Progenitor cell of endocrine pancreas (in vitro differentiated cells): ENCODE measurements around the gene SLIT3. TPM values are rescaled to one million over a fixed set of nuclear protein-coding genes. Genes with fewer than 3 reads are reported as not detected.

Experiments
- DNase-seq: peaks from one replicate; pipeline ENCODE4 v3.0.0; 2021; ENCODE audit warnings: low spot score; ENCODE audit not compliant: unreplicated experiment
- H3K27ac Mint-ChIP-seq: 2 replicates; pipeline ENCODE4 v1.8.0; 2021; ENCODE audit warnings: mild to moderate bottlenecking, moderate library complexity, mixed read lengths
- H3K27me3 Mint-ChIP-seq: 2 replicates; pipeline ENCODE4 v1.8.0; 2021; ENCODE audit warnings: mixed read lengths
- H3K36me3 Mint-ChIP-seq: 2 replicates; pipeline ENCODE4 v1.8.0; 2022; ENCODE audit warnings: mixed read lengths; ENCODE audit not compliant: insufficient read depth
- H3K4me1 Mint-ChIP-seq: 2 replicates; pipeline ENCODE4 v1.8.0; 2021; ENCODE audit warnings: low read depth, mixed read lengths
- H3K4me3 Mint-ChIP-seq: 2 replicates; pipeline ENCODE4 v1.8.0; 2021; ENCODE audit warnings: low read depth, mild to moderate bottlenecking, moderate library complexity, mixed read lengths
- H3K9me3 Mint-ChIP-seq: 2 replicates; pipeline ENCODE4 v1.8.0; 2021; ENCODE audit warnings: low read depth, mixed read lengths
- total RNA-seq: library from RNA; stranded (reverse); gene quantifications from 2 replicates; pipeline ENCODE4 v1.2.1, GENCODE V29; 2021
- TF ChIP-seq, protein P1 (sequence below): fragments of 200-600 bp; sonication (generic); IDR thresholded peaks from one replicate; pipeline ENCODE4 v1.5.0; 2021; ENCODE audit warnings: antibody characterized with exemption, mild to moderate bottlenecking; ENCODE audit not compliant: unreplicated experiment

Gene SLIT3
- total RNA-seq, 1 donor from 2014 or later = 18.8 TPM

DNA sequence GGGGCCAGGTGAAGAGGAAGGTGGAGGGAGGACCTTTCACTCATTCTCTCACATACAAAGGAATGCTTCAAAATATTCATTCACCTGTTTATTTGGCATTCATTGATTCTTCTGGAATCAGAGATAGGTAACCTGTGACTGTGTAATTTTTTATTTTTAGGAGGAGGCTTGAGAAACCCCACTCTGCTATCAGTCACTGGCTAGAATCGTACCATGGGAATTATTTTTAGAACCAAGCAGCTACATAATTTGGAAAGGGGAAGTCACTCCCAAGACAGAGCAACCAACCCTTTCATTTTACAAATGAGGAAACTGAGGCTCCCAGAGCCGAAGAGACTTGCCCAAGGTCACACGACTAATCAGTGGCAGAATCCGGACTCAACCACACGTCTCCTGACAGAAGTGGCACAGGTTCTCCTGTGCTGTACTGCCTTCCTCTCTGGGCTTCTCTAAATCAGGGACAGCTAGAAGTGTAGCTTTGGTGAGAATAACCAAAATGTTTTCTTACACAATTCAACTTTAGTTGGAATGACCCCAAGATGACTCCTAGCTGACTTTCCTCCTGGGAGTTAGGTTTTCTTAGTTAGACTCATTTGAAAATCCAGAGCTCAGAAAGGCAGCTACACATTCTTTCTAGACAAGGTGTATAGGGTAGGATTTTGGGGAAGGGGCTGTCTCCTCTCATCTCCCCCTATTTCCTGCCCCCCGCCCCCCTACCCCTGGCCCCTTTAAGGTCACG is 457.5 kb downstream of the SLIT3 start:
- Mint-ChIP-seq H3K27me3 (peaks cover 18% of the 10 kb centered on the region), H3K9me3 (no peaks in the 10 kb centered on the region)

DNA sequence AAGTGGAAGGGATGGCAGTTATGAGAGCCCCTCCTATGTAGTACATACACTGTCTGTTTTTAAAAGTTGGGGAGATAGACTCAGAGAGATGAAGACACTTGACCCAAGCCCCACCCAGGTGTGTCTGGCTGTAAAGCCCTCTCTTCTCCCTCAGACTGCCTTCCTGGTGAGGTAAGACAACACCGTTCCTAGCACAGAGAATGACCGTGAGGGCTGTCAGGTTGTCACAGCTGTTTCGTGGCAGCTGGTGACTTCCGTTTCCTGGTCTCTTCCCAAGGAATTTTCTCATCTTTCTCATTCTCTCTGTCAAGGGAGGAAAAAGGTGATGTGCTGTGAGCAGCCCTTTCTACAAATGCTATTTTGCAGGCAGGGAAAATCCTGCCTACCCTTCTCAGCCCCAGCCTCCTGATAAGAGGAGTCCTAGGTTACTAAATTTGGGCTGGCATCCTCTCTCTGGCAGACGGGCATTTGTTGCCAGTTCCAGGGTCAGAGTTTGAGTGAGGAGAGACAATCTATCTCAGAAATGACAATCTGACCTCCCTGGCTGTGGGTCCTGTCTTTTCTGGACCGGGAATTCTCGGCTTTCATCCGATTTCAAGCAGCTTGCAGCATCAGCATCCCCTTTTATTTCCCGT is 458.3 kb downstream of the SLIT3 start:
- Mint-ChIP-seq H3K4me3 (no peak overlapping the region), H3K4me1 (peaks cover 32% of the 10 kb centered on the region), H3K36me3 (no peaks in the 10 kb centered on the region), H3K27ac (no peak overlapping the region), H3K9me3 (no peaks in the 10 kb centered on the region), H3K27me3 (peaks cover 18% of the 10 kb centered on the region)
- TF ChIP-seq, protein P1, sequence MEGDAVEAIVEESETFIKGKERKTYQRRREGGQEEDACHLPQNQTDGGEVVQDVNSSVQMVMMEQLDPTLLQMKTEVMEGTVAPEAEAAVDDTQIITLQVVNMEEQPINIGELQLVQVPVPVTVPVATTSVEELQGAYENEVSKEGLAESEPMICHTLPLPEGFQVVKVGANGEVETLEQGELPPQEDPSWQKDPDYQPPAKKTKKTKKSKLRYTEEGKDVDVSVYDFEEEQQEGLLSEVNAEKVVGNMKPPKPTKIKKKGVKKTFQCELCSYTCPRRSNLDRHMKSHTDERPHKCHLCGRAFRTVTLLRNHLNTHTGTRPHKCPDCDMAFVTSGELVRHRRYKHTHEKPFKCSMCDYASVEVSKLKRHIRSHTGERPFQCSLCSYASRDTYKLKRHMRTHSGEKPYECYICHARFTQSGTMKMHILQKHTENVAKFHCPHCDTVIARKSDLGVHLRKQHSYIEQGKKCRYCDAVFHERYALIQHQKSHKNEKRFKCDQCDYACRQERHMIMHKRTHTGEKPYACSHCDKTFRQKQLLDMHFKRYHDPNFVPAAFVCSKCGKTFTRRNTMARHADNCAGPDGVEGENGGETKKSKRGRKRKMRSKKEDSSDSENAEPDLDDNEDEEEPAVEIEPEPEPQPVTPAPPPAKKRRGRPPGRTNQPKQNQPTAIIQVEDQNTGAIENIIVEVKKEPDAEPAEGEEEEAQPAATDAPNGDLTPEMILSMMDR = no peak
- no peak for DNase-seq

More for the DNA sequence above, 457.5 kb downstream of the SLIT3 start:
- peaks cover 37% of the 10 kb centered on the region for H3K4me1 Mint-ChIP-seq
- no peak overlapping the region for H3K4me3 Mint-ChIP-seq
- no peak overlapping the region for H3K27ac Mint-ChIP-seq
- no peaks in the 10 kb centered on the region for H3K36me3 Mint-ChIP-seq
- TF ChIP-seq, protein P1 = no peak
- DNase-seq = no peak

DNA sequence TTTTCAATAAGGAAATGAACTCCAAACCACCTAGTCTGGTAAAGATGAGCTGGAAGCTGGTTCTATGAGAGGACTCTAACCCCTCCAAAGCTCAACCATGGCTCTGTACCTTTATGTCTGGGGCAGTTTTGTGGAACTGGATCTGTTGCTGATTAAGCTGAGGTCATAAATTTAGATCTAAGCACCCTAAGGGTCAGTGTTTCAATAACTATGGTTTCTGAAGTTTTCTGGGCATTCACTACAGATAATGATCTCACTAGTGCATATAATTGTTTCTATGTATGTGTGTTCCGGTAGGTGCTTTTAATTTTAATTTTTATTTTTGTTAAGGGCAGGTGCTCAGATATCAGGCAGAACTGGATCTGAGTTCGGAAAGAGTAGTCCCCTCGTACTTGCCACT is 463.1 kb downstream of the SLIT3 start:
- H3K36me3 Mint-ChIP-seq = no peaks in the 10 kb centered on the region
- no peaks in the 10 kb centered on the region for H3K9me3 Mint-ChIP-seq
- peaks cover 16% of the 10 kb centered on the region for H3K4me1 Mint-ChIP-seq
- H3K27ac Mint-ChIP-seq = no peak overlapping the region
- TF ChIP-seq, protein P1 = no peak
- H3K27me3 Mint-ChIP-seq = peaks cover 19% of the 10 kb centered on the region
- H3K4me3 Mint-ChIP-seq = no peak overlapping the region
- DNase-seq = no peak

DNA sequence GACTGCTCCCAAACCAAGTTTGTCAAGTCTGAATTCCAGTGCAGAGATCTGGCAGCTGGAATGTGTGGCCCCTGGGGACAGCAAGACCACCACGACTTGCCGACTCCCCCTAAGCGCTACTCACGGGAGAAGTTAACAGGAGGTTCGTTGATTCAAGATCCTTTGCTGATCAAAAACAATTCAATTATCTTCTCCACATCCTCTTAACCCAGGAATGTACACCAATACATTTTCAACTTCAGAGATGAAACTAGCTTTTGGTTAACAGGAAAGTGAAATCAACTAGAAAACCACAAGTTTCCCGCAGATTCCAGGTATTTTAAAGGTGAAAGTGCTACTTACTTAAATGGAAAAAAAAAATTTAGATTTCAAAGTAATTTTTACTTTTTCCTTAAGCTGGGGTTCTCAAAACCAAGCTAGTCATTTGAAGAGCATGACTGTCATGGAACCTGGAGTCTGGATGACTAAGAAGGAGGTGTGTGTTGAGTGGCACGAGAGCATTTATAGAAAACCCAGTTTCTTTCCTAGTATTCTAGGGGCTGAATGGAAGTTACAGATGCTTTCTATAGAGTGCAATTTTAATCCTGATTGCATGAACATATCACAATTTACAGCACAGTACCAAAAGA is 464.2 kb downstream of the SLIT3 start:
- no peak overlapping the region for H3K4me3 Mint-ChIP-seq
- TF ChIP-seq, protein P1 = no peak
- no peaks in the 10 kb centered on the region for H3K9me3 Mint-ChIP-seq
- no peaks in the 10 kb centered on the region for H3K36me3 Mint-ChIP-seq
- peaks cover 14% of the 10 kb centered on the region for H3K27me3 Mint-ChIP-seq
- no peak overlapping the region for H3K27ac Mint-ChIP-seq
- H3K4me1 Mint-ChIP-seq = peaks cover 5% of the 10 kb centered on the region
- no peak for DNase-seq

DNA sequence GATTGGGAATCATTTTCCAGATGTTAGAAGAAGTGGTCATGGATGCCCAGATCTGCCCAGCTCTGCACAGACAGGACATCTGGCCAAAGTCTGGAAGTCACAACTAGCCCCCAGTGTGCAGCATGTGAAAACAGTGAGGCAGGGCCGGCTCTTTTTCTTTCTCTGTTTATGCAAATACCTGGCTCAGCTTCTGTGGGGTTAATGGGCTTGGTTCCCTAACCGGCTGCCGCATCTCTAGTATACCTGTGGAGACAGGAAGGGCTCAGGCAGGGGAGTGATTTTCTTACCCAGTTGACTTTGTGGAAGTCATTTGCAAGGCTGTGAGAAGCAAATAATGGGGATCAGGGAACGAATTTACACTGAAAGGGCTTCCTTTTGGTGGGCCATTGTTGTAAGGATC is 467.0 kb downstream of the SLIT3 start:
- peaks cover 15% of the 10 kb centered on the region for H3K27me3 Mint-ChIP-seq
- no peaks in the 10 kb centered on the region for H3K9me3 Mint-ChIP-seq
- H3K4me3 Mint-ChIP-seq = no peak overlapping the region
- DNase-seq = no peak
- peaks cover 5% of the 10 kb centered on the region for H3K4me1 Mint-ChIP-seq
- H3K27ac Mint-ChIP-seq = no peak overlapping the region
- TF ChIP-seq, protein P1 = no peak
- no peaks in the 10 kb centered on the region for H3K36me3 Mint-ChIP-seq
